Spleen (tissue), 11 donors: ENCODE measurements around the gene EPN2. TPM values are rescaled to one million over a fixed set of nuclear protein-coding genes. Genes with fewer than 3 reads are reported as not detected.
"Not testable (repeated sequence)": the region's sequence is repeated elsewhere in the genome, so short reads cannot be mapped to it uniquely, and the experiment has no call there.

Experiments
- DNase-seq: peaks from one replicate; pipeline ENCODE4 v3.0.0-alpha.2; 2020
- H3K27ac ChIP-seq, 8 donors: fragments of 200-600 bp; sonication (generic) in 7 of 8; 1 replicate in 4 of 8; 2 replicates in 4 of 8; pipeline versions ENCODE4 v1.5.0 to v1.8.0; 2016 to 2021; ENCODE audit warnings: inconsistent platforms in 4 of 8, mild to moderate bottlenecking in 4 of 8, moderate library complexity in 1 of 8
- H3K27me3 ChIP-seq, 7 donors: fragments of 200-600 bp; sonication (generic) in 6 of 7; replicated peaks in 1 of 7; 1 replicate in 4 of 7; 2 replicates in 3 of 7; pipeline versions ENCODE4 v1.5.0 to v1.8.0; 2016 to 2021; ENCODE audit warnings: inconsistent platforms in 3 of 7, mild to moderate bottlenecking in 1 of 7
- H3K36me3 ChIP-seq, 6 donors: fragments of 200-600 bp; sonication (generic) in 5 of 6; 1 replicate in 4 of 6; 2 replicates in 2 of 6; pipeline versions ENCODE4 v1.5.0 to v1.8.0; 2016 to 2021; ENCODE audit warnings: inconsistent platforms in 2 of 6
- H3K4me1 ChIP-seq, 6 donors: fragments of 200-600 bp; sonication (generic) in 5 of 6; 1 replicate in 3 of 6; 2 replicates in 3 of 6; pipeline versions ENCODE4 v1.5.0 to v1.8.0; 2016 to 2021; ENCODE audit warnings: inconsistent platforms in 3 of 6
- H3K4me3 ChIP-seq, 8 donors: fragments of 200-600 bp; sonication (generic) in 7 of 8; 1 replicate in 4 of 8; 2 replicates in 4 of 8; pipeline versions ENCODE4 v1.5.0 to v1.8.0; 2016 to 2021; ENCODE audit warnings: inconsistent platforms in 4 of 8, mild to moderate bottlenecking in 4 of 8, moderate library complexity in 2 of 8
- H3K9me3 ChIP-seq, 8 donors: fragments of 200-600 bp; sonication (generic) in 7 of 8; 1 replicate in 4 of 8; 2 replicates in 4 of 8; pipeline versions ENCODE4 v1.5.0 to v1.8.0; 2016 to 2021; ENCODE audit warnings: inconsistent platforms in 4 of 8
- CTCF ChIP-seq, 11 experiments: fragments of 200-600 bp in 7 of 11; fragments of 450-650 bp in 4 of 11; sonication (generic) in 4 of 11; IDR thresholded peaks in 8 of 11; conservative IDR thresholded peaks in 3 of 11; 1 replicate in 7 of 11; 2 replicates in 4 of 11; pipeline versions ENCODE4 v1.4.0 to v1.8.0; 2016 to 2021; ENCODE audit warnings: antibody characterized with exemption in 11 of 11, inconsistent platforms in 4 of 11, mild to moderate bottlenecking in 1 of 11
- POLR2A ChIP-seq, 3 donors: fragments of 450-650 bp; IDR thresholded peaks; one replicate each; pipeline ENCODE4 v1.5.1; 2017; ENCODE audit warnings: antibody characterized with exemption in 3 of 3, mild to moderate bottlenecking in 1 of 3
- POLR2AphosphoS5 ChIP-seq, 3 donors: sonication (generic); formaldehyde crosslinking; IDR thresholded peaks; one replicate each; pipeline ENCODE4 v1.5.1; 2017; ENCODE audit warnings: antibody characterized with exemption in 3 of 3
- WGBS, 5 donors: extraction: QIAGEN DNeasy Blood & Tissue Kit in 3 of 5; methylation state at CpG; one replicate each; pipeline versions ENCODE4 v1.1.5 to v1.1.7; 2013 to 2018; 5-methylcytosine and 5-hydroxymethylcytosine counted together
- intact Hi-C: fragments of 100-400 bp; cut with DNase I; formaldehyde crosslinking; loops from one replicate; pipeline ENCODE4 v1.15.0; 2023; ENCODE audit warnings: low total_unique reads
- polyA plus RNA-seq, 3 donors: library from polyadenylated mRNA; stranded (reverse); fragments of 200-250 nt; gene quantifications; one replicate each; pipeline ENCODE4 v1.2.1, GENCODE V29; 2013
- total RNA-seq, 7 donors: library from RNA; depleted of rRNA in 3 of 7; stranded (reverse); fragments of >200 nt in 3 of 7; fragmentation: NEBNext Ultra II Directional in 4 of 7; extraction: Animal tissue kit (Norgen Biotek cat#: 25700) in 4 of 7; gene quantifications; one replicate each; pipeline versions ENCODE4 v1.1.0 to v1.2.1, GENCODE V29; 2016 to 2021
- donor health status: healthy with polysubstance abuse.
- donor health status: DM: no; HTN: no; CAD: no; lungs with moderate emphysema.
- donor health status: DM: no; HTN: no; CAD: no.
- donor health status: Bipolar disorder and iron deficiency.
- donor health status: healthy.
- donor health status: DM: no; HTN: no; CAD: no.
- donor health status: DM: yes; HTN: yes; CAD: no.

The EPN2 gene
- total and polyA plus RNA-seq, 10 donors: 5.4 to 59.6 (median 31.5) TPM

GRCh38 chr17:19274893-19275292, 37.7 kb downstream of the EPN2 start:
- Histone ChIP-seq H3K27me3 (no peaks in the 10 kb centered on the region), H3K4me3 (no peak overlapping the region), H3K36me3 (peaks cover 0 to 18% (median 0%) of the 10 kb centered on the region in 6 donors), H3K9me3 (no peaks in the 10 kb centered on the region), H3K4me1 (peaks cover 0 to 24% (median 18%) of the 10 kb centered on the region in 6 donors), H3K27ac (no peak overlapping the region)
- intact Hi-C loops: no loop called here
- peak; percentile 36 for DNase-seq
- 90 to 97% (median 92%) methylated on average over 3 of the region's 3 CpGs for WGBS, 5 donors
- no peak for TF ChIP-seq POLR2AphosphoS5 (IDR thresholded peaks at IDR 0.05)
- no peak for TF ChIP-seq POLR2A (IDR thresholded peaks at IDR 0.05)
- no peak for TF ChIP-seq CTCF (IDR thresholded peaks at IDR 0.05 in 8 of 11, conservative IDR thresholded peaks at IDR 0.05 in 3 of 11)

- Histone ChIP-seq H3K4me1 (peaks cover 0 to 17% (median 11%) of the 10 kb centered on the region in 6 donors), H3K36me3 (peaks cover 0 to 18% (median 0%) of the 10 kb centered on the region in 6 donors), H3K27ac (no peak overlapping the region), H3K4me3 (no peak overlapping the region), H3K27me3 (no peaks in the 10 kb centered on the region), H3K9me3 (no peaks in the 10 kb centered on the region)
- peak; percentile 6 for DNase-seq
- WGBS, 5 donors: 87 to 96% (median 92%) methylated on average over 3 of the region's 3 CpGs
- TF ChIP-seq POLR2AphosphoS5 (IDR thresholded peaks at IDR 0.05) (no peak), CTCF (IDR thresholded peaks at IDR 0.05 in 8 of 11, conservative IDR thresholded peaks at IDR 0.05 in 3 of 11) (no peak)
- intact Hi-C loops: no loop called here
Observed at GRCh38 chr17:19275457-19276127, 38.4 kb downstream of the EPN2 start.

GRCh38 chr17:19278284-19278683, 41.1 kb downstream of the EPN2 start:
- DNase-seq, intact Hi-C loops, H3K9me3 ChIP-seq, H3K27ac ChIP-seq, H3K4me1 ChIP-seq, H3K27me3 ChIP-seq, H3K4me3 ChIP-seq: not testable (repeated sequence)
- H3K36me3 ChIP-seq: peaks cover 0 to 26% (median 0%) of the 10 kb centered on the region in 6 donors
- 91 to 96% (median 93%) methylated on average over 4 of the region's 4 CpGs for WGBS, 5 donors

- TF ChIP-seq POLR2AphosphoS5 (IDR thresholded peaks at IDR 0.05): no peak
- no peak overlapping the region for H3K4me3 ChIP-seq
- WGBS, 5 donors: 87 to 92% (median 91%) methylated on average over 6 of the region's 6 CpGs
- DNase-seq: peak; percentile 33
- H3K4me1 ChIP-seq: peaks cover 3 to 13% (median 7%) of the 10 kb centered on the region in 6 donors
- no peaks in the 10 kb centered on the region for H3K9me3 ChIP-seq
- H3K27me3 ChIP-seq: no peaks in the 10 kb centered on the region
- no peak overlapping the region for H3K27ac ChIP-seq
- H3K36me3 ChIP-seq: peaks cover 0 to 31% (median 0%) of the 10 kb centered on the region in 6 donors
- intact Hi-C loops: no loop called here
Observed at GRCh38 chr17:19278729-19279128, 41.6 kb downstream of the EPN2 start.

- no peak overlapping the region for H3K4me3 ChIP-seq
- no peaks in the 10 kb centered on the region for H3K9me3 ChIP-seq
- no peak for TF ChIP-seq POLR2AphosphoS5 (IDR thresholded peaks at IDR 0.05)
- no peak for TF ChIP-seq CTCF (IDR thresholded peaks at IDR 0.05 in 8 of 11, conservative IDR thresholded peaks at IDR 0.05 in 3 of 11)
- TF ChIP-seq POLR2A (IDR thresholded peaks at IDR 0.05): no peak
- H3K36me3 ChIP-seq: peaks cover 0 to 23% (median 0%) of the 10 kb centered on the region in 6 donors
- intact Hi-C loops: no loop called here
- peaks cover 18 to 34% (median 28%) of the 10 kb centered on the region in 6 donors for H3K4me1 ChIP-seq
- DNase-seq: peak; percentile 5
- peaks cover 0 to 8% (median 0%) of the 10 kb centered on the region in 7 donors for H3K27me3 ChIP-seq
- WGBS, 5 donors: 77 to 79% (median 78%) methylated on average over 3 of the region's 3 CpGs
- no peak overlapping the region for H3K27ac ChIP-seq
Observed at GRCh38 chr17:19281161-19281560, 44.0 kb downstream of the EPN2 start.
